ENCODE data around the gene CNNM1. TPM values are rescaled to one million over a fixed set of nuclear protein-coding genes. Genes with fewer than 3 reads are reported as not detected.

The CNNM1 gene
- total and polyA plus RNA-seq, 12 donors = 0.01 to 0.24 (median 0.10) TPM; not detected in 4

DNA sequence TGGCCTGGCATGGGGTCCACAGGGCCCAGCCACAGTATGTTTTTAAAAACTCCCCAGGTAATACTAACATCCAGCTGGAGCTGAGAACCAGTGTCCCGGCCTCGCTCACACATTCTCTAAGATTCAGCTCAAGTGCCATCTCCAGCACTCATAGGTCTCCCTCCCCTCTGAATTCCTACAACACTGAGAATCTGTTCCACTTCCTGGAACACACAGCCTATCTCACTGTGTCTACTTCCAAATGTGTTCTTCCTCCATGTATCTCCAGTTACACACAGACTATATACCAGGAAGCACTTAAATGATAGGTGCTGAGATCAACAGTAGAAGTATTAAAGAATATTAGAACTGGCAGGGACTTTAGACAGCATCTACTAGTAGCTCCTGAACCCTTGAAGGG lies 90.5 kb downstream of the CNNM1 start:
- WGBS, 2 donors = 88 to 94% methylated on average over 2 of the region's 2 CpGs
- Histone ChIP-seq H3K4me3 (no peak overlapping the region), H3K27ac (no peak overlapping the region), H3K9me3 (peaks cover 0 to 5% (median 0%) of the 10 kb centered on the region in 11 donors), H3K36me3 (peaks cover 0 to 53% (median 24%) of the 10 kb centered on the region in 9 donors), H3K4me1 (peaks cover 0 to 55% (median 21%) of the 10 kb centered on the region in 9 donors), H3K27me3 (no peaks in the 10 kb centered on the region)
- peak in 1 of 8 donors; percentile 60 for ATAC-seq
- DNase-seq = no peak
- intact Hi-C loops (cut with DNase I) = no loop called here
- TF ChIP-seq, protein P1, sequence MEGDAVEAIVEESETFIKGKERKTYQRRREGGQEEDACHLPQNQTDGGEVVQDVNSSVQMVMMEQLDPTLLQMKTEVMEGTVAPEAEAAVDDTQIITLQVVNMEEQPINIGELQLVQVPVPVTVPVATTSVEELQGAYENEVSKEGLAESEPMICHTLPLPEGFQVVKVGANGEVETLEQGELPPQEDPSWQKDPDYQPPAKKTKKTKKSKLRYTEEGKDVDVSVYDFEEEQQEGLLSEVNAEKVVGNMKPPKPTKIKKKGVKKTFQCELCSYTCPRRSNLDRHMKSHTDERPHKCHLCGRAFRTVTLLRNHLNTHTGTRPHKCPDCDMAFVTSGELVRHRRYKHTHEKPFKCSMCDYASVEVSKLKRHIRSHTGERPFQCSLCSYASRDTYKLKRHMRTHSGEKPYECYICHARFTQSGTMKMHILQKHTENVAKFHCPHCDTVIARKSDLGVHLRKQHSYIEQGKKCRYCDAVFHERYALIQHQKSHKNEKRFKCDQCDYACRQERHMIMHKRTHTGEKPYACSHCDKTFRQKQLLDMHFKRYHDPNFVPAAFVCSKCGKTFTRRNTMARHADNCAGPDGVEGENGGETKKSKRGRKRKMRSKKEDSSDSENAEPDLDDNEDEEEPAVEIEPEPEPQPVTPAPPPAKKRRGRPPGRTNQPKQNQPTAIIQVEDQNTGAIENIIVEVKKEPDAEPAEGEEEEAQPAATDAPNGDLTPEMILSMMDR (IDR thresholded peaks at IDR 0.05) = no peak

DNA sequence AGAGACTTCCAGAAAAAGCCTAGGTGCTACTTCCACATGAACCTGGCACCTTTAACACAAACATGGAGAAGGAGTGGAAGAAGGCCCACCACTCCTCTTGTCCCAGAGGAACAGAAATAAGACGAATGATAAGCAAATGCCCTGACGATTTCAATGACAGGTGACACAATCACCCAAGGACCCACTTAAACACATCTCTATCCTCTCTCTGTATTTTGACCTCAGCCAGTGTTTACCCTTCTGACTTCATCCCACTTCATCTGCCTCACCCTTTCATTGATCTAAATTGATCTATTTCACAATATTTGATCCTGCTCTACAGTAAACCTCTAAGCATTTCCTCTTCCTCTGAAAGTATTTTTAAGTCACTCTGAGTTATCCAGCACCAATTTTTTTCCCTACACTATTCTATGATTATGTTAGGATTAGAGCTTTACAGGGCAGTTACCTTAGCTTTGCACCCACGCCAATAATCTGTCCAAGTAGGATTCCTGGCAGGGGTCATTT lies 92.1 kb downstream of the CNNM1 start:
- DNase-seq (no peak), ATAC-seq (no peak)
- intact Hi-C loops (cut with DNase I) = no loop called here
- Histone ChIP-seq H3K4me3 (no peak overlapping the region), H3K4me1 (peaks cover 0 to 71% (median 26%) of the 10 kb centered on the region in 9 donors), H3K36me3 (peaks cover 0 to 67% (median 24%) of the 10 kb centered on the region in 9 donors), H3K27ac (no peak overlapping the region), H3K27me3 (no peaks in the 10 kb centered on the region), H3K9me3 (peaks cover 0 to 5% (median 0%) of the 10 kb centered on the region in 11 donors)
- TF ChIP-seq, protein P1 (IDR thresholded peaks at IDR 0.05) = no peak
- 54 to 63% methylated on average over 3 of the region's 3 CpGs for WGBS, 2 donors

DNA sequence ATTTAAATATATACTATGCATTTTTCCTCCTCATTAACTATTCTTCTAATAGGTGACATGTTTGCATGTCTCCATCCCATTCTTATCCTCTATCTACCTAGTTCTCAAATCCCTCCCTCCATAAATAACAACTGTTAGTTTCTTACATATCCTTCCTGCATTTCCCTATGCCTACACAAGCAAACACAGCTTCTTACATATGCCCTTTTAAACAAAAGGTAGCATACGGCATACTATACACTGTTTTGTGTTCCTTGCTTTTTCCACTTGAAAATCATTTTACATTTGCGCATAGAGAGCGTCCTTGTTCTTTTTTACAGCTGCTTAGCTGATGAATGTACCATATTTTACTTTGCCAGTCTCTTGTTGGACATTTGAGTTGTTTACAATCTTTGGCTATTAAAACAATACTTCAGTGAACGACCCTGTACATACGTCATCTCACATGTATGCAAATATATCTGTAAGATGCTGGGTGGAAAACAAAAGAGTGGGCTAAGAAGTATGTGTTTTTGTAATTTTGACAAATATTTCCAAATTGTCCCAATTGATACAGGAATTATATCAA lies 93.5 kb downstream of the CNNM1 start:
- H3K4me1 ChIP-seq = peaks cover 0 to 81% (median 26%) of the 10 kb centered on the region in 9 donors
- DNase-seq = no peak
- H3K36me3 ChIP-seq = peaks cover 0 to 65% (median 24%) of the 10 kb centered on the region in 9 donors
- H3K4me3 ChIP-seq = no peak overlapping the region
- TF ChIP-seq, protein P1 (IDR thresholded peaks at IDR 0.05) = no peak
- WGBS, 2 donors = 76 to 80% methylated on average over 5 of the region's 5 CpGs
- no peaks in the 10 kb centered on the region for H3K27me3 ChIP-seq
- intact Hi-C loops (cut with DNase I) = no loop called here
- H3K9me3 ChIP-seq = no peaks in the 10 kb centered on the region
- no peak overlapping the region for H3K27ac ChIP-seq
- ATAC-seq = no peak

DNA sequence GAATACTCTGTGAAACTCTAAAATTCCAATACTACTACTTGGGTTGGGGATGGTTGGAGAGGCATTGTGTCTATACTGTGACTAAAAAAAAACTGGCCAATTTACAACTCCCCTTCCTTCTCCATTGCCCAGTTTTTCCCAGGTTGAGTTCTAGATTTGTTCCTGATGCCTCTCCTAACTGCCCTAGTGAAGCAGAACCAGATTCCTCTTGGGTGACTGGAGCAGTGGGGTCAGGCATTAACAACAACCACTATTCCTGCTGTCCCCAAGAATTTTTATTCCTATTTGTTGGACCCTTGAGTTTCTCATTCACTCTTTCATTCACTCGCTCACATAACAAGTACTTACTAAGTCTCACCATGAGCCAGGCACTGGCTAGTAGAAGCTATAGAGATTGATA lies 95.5 kb downstream of the CNNM1 start:
- TF ChIP-seq, protein P1 (IDR thresholded peaks at IDR 0.05) = no peak
- Histone ChIP-seq H3K9me3 (no peaks in the 10 kb centered on the region), H3K27ac (no peak overlapping the region), H3K4me1 (peaks cover 4 to 85% (median 27%) of the 10 kb centered on the region in 9 donors), H3K4me3 (no peak overlapping the region), H3K27me3 (no peaks in the 10 kb centered on the region), H3K36me3 (peaks cover 0 to 45% (median 7%) of the 10 kb centered on the region in 9 donors)
- no peak for ATAC-seq
- intact Hi-C loops (cut with DNase I) = no loop called here
- no peak for DNase-seq
- WGBS, 2 donors = 93 to 97% methylated on average over 1 of the region's 1 CpG
